ENCODE measurements around the gene NECTIN4.
"Not testable (repeated sequence)": the region's sequence is repeated elsewhere in the genome, so short reads cannot be mapped to it uniquely, and the experiment has no call there.

Gene NECTIN4

GRCh38 chr1:161080441-161081405 is 8.6 kb downstream of the NECTIN4 start:
- no peak for DNase-seq

GRCh38 chr1:161079436-161080110 is 9.8 kb downstream of the NECTIN4 start:
- no peak for DNase-seq

- no peak for DNase-seq
Observed at GRCh38 chr1:161077426-161077825, 11.9 kb downstream of the NECTIN4 start.

DNA sequence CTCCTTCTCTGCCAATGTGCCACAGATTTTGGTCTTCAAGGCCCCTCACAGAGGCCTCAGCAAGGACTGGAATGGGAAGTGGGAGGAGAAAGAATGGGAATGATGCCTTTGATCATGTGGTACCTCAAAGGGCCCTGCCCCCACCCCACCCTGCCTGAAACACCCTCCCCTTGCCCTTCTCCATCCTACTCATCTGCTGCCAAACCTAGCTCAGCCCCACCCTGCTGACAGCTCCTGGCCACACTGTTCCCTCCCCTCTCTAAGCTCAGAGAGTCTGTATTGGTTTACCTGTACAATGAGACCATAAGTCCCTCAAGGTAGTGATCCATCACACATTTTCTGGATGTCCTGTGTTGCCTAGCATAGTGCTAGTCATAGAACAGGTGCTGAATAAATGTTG is 12.9 kb downstream of the NECTIN4 start:
- no peak for DNase-seq

GRCh38 chr1:161074676-161075368 is 14.5 kb downstream of the NECTIN4 start:
- no peak for DNase-seq

DNA sequence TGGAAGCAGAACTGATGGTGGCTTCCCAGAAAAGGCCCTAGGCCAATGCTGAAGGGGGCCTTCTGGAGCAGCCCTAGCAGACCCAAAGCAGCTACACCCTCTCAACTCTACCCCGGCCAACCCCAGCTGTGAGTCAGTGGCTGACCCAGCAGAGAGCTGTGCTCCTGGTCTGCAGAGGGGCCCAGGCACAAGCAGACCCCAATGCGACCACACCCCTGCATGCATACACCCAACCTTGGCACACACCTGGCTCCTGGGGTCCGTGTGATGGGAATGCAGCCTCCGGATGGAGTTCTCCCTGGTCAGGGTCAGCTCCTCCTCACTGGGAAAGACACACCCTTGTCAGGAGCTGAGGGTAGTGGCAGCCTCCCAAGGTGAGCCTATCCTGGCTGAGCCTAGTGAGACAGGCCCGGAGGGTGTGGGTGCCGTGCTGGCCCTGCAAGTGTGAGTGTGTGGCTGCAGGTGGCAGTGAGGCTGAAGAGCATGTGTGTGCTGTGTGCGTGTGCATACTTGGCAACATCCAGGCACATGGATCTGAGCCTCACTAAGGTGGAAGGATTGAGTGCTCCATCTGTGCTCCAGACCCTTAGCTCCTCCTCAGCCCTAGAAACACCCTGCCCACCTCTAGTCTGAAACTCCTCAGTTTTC is 15.8 kb downstream of the NECTIN4 start:
- DNase-seq, result no peak

- DNase-seq, result no peak
Observed at GRCh38 chr1:161072751-161073449, 16.5 kb downstream of the NECTIN4 start.

DNA sequence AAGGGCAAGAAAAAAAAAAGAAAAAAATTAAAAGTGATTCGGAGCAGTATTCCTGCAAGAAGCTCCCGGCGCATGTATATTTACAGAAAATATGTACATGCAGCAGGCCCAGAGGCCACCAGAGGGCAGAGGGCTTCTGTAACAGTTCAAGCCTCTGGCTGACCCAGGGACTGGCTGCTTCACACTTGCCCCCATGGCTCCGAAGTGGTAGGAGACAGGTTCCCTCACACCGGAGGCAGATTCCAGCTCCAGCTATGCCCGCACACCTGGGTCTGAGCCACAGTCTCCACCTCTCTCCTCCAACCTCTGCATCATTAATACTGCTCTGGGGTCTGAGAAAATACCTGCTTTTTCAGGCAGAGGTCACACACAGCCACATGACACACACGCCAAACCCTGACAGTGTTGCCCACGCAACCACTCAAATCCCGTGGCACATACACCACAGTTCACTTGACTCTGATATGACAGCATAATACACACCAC is 17.4 kb downstream of the NECTIN4 start:
- peak; percentile 59 to 69 for DNase-seq

GRCh38 chr1:161070761-161071160 is 18.6 kb downstream of the NECTIN4 start:
- DNase-seq, result no peak

DNA sequence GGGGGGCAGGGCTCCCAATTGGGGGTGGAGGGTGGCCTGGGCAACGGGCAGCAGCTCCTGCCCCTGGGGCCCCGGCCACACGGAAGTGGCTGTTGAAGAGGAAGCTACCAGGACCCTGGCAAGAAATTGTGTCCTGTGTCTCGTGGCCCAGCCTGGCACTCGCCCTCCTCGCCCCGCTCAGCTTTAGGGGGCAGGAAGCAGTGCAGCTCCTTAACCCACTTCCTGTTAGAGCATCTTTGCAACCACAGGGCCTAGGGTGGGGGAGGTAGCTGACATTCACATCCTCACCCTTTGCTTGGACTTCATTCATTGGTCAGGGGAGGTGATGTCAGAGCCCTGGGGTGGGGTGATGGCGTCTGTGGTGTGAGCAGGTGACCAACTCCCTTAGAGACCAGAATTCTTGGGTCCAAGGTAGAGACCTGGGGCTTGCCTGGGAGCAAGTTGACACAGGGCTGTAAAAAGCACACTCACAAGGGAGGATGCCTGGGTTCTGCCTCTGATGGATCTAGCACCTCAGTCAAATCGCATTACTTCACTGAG is 19.6 kb downstream of the NECTIN4 start, which contains the start of gene ARHGAP30:
Gene ARHGAP30 (minus strand): TSS at position 161 of the 540 bp plus-strand sequence. CDS start 267 bp downstream, outside the sequence.
- peak; percentile 94 to 95 for DNase-seq

GRCh38 chr1:161069241-161069640 is 20.1 kb downstream of the NECTIN4 start:
- peak in 1 of 2 donors; percentile 13 for DNase-seq

DNA sequence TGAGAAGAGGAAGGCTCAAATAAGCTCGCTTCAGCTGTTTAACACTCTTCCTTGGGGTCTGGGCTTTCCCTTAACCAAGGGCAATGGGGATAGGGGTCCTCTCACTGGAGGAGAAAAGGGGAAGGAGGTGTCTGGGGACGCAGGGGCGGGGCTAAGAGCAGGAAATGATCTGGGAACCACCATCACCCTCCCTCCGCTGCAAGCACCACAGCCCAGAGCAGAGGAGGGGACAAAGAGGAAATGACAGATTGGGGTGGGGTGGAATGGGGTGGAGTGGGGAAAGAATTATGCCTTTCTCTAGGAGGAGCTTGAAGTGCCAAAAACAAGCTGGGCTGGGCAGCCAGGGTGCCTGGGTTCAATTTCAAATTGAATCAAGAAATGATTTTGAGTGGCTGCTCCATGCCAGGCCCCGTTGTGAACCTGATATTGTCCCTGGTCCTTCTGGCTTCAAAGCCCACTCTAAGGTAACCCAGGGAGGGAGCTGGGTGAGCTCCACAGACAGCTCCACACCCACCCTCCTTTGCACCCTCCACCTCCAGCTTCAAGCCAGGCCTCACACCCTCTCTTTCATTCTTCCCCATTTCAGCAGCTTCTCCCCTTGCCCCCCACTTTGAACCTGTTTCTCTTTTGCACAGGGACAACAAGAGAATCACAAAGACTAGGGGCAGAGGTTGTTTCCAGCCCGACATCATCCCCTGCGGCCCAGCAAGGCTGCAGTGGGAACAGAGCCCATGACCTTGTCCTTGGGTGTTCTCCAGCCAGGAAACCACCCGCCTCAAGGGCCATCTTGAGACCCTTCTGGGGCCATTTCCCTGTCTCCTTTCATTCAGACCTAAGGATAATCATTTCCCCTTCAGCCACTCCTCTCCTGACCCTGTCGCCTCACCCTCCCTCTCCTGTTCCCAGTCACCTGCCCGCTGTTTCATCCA is 20.8 kb downstream of the NECTIN4 start:
- peak; percentile 93 to 94 for DNase-seq

DNA sequence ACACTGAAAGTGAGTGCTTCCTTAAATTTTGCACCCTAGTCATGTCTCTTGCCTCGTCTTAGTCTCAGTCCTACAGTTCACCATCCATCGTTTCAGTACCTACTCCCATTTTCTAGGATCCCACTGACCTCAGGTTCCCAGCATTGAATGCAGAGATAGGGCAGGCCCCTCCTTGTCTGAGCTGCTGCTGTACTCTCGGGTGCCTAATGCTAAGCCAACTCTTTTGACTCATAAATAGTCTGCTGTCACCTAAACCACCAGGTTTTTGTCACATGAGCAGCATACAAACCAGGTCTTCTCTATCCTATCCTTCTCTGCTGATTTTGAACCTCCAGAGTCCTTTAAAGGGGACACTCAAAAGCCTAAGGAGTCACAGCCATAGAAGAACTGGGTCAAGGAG is 22.7 kb downstream of the NECTIN4 start:
- DNase-seq, result peak in 1 of 2 donors; percentile 29

GRCh38 chr1:161065681-161066080 is 23.7 kb downstream of the NECTIN4 start:
- not testable (repeated sequence) for DNase-seq

- DNase-seq, result not testable (repeated sequence)
Observed at GRCh38 chr1:161063936-161064335, 25.4 kb downstream of the NECTIN4 start.

GRCh38 chr1:161061419-161061818 is 27.9 kb downstream of the NECTIN4 start:
- no peak for DNase-seq

DNA sequence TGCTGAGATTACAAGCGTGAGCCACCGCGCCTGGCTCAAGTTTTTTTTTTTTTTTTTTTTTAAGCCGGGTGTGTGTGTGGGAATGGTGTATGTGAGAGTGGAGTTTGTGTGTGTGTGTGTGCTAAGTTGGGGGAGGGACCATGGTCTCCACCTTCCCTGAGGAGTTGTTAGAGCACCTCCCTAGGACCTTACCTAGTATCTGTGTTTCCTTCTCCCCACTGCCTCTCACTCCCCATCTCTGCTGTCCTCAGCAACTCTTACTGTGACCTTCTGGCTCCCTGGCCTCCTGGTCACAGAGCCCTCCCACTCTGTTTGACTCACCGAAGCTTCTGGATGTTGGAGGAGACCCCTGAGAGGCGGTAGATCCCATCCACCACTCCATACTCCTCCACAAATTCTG is 30.1 kb downstream of the NECTIN4 start:
- DNase-seq, result no peak

GRCh38 chr1:161054805-161055204 is 34.6 kb downstream of the NECTIN4 start:
- DNase-seq, result no peak

DNA sequence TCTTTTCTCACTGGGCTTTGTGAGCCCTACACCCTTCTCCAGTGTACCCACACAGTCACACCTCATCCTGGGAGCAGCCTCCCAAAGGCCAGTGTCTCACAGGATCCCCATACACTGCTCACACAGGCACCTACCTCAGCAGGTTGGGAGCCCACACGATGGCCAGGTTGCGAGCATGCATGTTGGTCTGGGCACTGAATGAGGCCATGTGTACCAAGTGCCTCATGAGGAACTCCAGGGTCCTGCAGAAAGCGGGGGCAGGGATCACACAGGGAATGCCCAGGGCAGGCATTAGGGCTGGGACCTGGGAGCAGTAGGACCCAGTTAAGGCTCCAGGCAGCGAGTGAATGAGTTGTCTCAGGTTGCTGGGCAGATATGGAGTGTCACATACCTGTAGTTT is 35.1 kb downstream of the NECTIN4 start:
- no peak for DNase-seq

GRCh38 chr1:161052899-161053298 is 36.5 kb downstream of the NECTIN4 start:
- DNase-seq, result no peak

Measured in CD4-positive, alpha-beta T cell treated with Interleukin-1 beta for 1 hour (primary cell).